HepG2 (cell line): ENCODE measurements around the gene TUBB. TPM values are rescaled to one million over a fixed set of nuclear protein-coding genes. Genes with fewer than 3 reads are reported as not detected.

Source experiments
- ATAC-seq: fragments of 200-7000 bp; cut with Tn5 transposase; 3 replicates; pipeline ENCODE4 v1.9.1; 2020; ENCODE audit warnings: mild to moderate bottlenecking, moderate library complexity
- BruUV-seq: library from RNA; stranded (reverse); fragments of 400-500 nt; replicated peaks from 2 replicates; lab custom pipeline; 2021; lab: Mats Ljungman, UMichigan
- CTCF ChIA-PET: fragments of 300-600 bp; formaldehyde crosslinking; extraction: SDS; loops from one replicate; lab custom pipeline; 2021; ENCODE audit warnings: low total read pairs, inconsistent platforms, low intra/inter-chr PET ratio; lab: Yijun Ruan, JAX
- POLR2A ChIA-PET: fragments of 350-600 bp; sonication (Branson Sonifier 250); formaldehyde crosslinking; loops from one replicate; lab custom pipeline; 2020; ENCODE audit warnings: antibody characterized with exemption, inconsistent platforms; lab: Yijun Ruan, JAX
- DNase-seq: peaks from one replicate; pipeline ENCODE4 v3.0.0-alpha.2; 2015; ENCODE audit warnings: low spot score
- FAIRE-seq: peaks from 3 replicates; lab custom pipeline; 2011; peaks lifted over from hg19 to GRCh38; lab: Jason Lieb, UNC
- H2AFZ ChIP-seq: one replicate; pipeline ENCODE4 v1.6.1; 2011; ENCODE audit warnings: low read length, inconsistent platforms
- H3K27ac ChIP-seq: fragments of 300-600 bp; 3 replicates; pipeline ENCODE4 v1.8.0; 2011; ENCODE audit warnings: mixed run types, mild to moderate bottlenecking, mixed read lengths, low read length, inconsistent platforms; ENCODE audit not compliant: insufficient read depth; ENCODE audit errors: extremely low read length
- H3K27me3 ChIP-seq, 2 experiments: fragments of 200-600 bp in 1 of 2; 2 replicates in 1 of 2; 3 replicates in 1 of 2; pipeline versions ENCODE4 v1.6.0 to v1.8.0; 2011; ENCODE audit warnings: low read length in 2 of 2, mild to moderate bottlenecking in 2 of 2, moderate library complexity in 2 of 2, inconsistent platforms in 1 of 2; ENCODE audit not compliant: insufficient read depth in 2 of 2, control insufficient read depth in 1 of 2
- H3K36me3 ChIP-seq, 2 experiments: fragments of 200-600 bp in 1 of 2; replicated peaks in 1 of 2; 2 replicates in 1 of 2; 3 replicates in 1 of 2; pipeline versions ENCODE4 v1.5.1 to v1.8.0; 2011; ENCODE audit warnings: low read length in 2 of 2, inconsistent platforms in 1 of 2; ENCODE audit not compliant: insufficient read depth in 2 of 2, control insufficient read depth in 1 of 2
- H3K4me1 ChIP-seq: 2 replicates; pipeline ENCODE4 v1.5.1; 2012; ENCODE audit warnings: low read length, inconsistent platforms; ENCODE audit not compliant: insufficient read depth
- H3K4me2 ChIP-seq: 2 replicates; pipeline ENCODE4 v1.6.0; 2011; ENCODE audit warnings: low read depth, low read length, inconsistent platforms
- H3K4me3 ChIP-seq, 3 experiments: fragments of 200-600 bp in 1 of 3; sonication (generic), shearing (Covaris generic) in 1 of 3; replicated peaks in 1 of 3; 2 replicates each; pipeline ENCODE4 v1.5.1; 2011 to 2016; ENCODE audit warnings: low read length in 3 of 3, inconsistent platforms in 2 of 3, low read depth in 2 of 3, mild to moderate bottlenecking in 2 of 3, control low read depth in 1 of 3, mixed read lengths in 1 of 3; ENCODE audit not compliant: insufficient read depth in 1 of 3
- H3K79me2 ChIP-seq: one replicate; pipeline ENCODE4 v1.6.1; 2011; ENCODE audit warnings: low read length, inconsistent platforms; ENCODE audit not compliant: insufficient read depth
- H3K9ac ChIP-seq: 2 replicates; pipeline ENCODE4 v1.6.0; 2011; ENCODE audit warnings: mild to moderate bottlenecking, low read depth, low read length, inconsistent platforms; ENCODE audit not compliant: insufficient read depth
- H3K9me3 ChIP-seq: 2 replicates; pipeline ENCODE4 v1.5.1; 2012; ENCODE audit warnings: mild to moderate bottlenecking, low read length
- H4K20me1 ChIP-seq: 2 replicates; pipeline ENCODE4 v1.6.0; 2011; ENCODE audit warnings: inconsistent platforms, mild to moderate bottlenecking, low read length, moderate library complexity; ENCODE audit not compliant: insufficient read depth
- CHCHD3 ChIP-seq: sonication (generic); formaldehyde crosslinking; IDR thresholded peaks from 2 replicates; pipeline ENCODE4 v1.8.0; 2022; ENCODE audit warnings: mild to moderate bottlenecking, missing genetic modification reagents, moderate library complexity
- JUND ChIP-seq: sonication (generic); formaldehyde crosslinking; IDR thresholded peaks from 2 replicates; pipeline ENCODE4 v1.8.0; 2022; ENCODE audit warnings: mild to moderate bottlenecking, missing genetic modification reagents
- WGBS: methylation state at CpG from one replicate; pipeline ENCODE4 v1.1.6; 2017; ENCODE audit warnings: low lambda C conversion rate; 5-methylcytosine and 5-hydroxymethylcytosine counted together
- in situ Hi-C: cut with HindIII; loops from 2 replicates; pipeline ENCODE4 v1.10.0; 2017; ENCODE audit warnings: low pct_unique_long_range_greater_than_20kb; ENCODE audit not compliant: extremely low pct_ligation_motif_present
- intact Hi-C: fragments of 100-400 bp; cut with micrococcal nuclease; formaldehyde crosslinking; loops from one replicate; pipeline ENCODE4 v1.10.0; 2022; ENCODE audit not compliant: unreplicated experiment
- polyA plus RNA-seq, 8 experiments: library from polyadenylated mRNA; depleted of rRNA in 3 of 8; stranded (reverse) in 7 of 8; unstranded in 1 of 8; fragments of >200 nt; fragmentation: Illumina TruSeq in 4 of 8; extraction: Trizol in 4 of 8; gene quantifications; 2 replicates each; pipeline versions ENCODE4 v1.2.1 to v1.2.3, GENCODE V29; 2011 to 2016; ENCODE audit warnings: low read depth in 4 of 8, missing spikeins in 1 of 8, mixed read lengths in 1 of 8; ENCODE audit not compliant: insufficient read depth in 1 of 8
- total RNA-seq, 5 experiments: library from RNA; depleted of rRNA; stranded (reverse); fragments of >200 nt; fragmentation: Illumina TruSeq; extraction: Trizol; gene quantifications; 2 replicates each; pipeline ENCODE4 v1.2.3, GENCODE V29; 2016; ENCODE audit warnings: low read depth in 1 of 5
- TF ChIP-seq, protein P1 (sequence below), 2 experiments: IDR thresholded peaks; 2 replicates each; pipeline ENCODE4 v1.6.1; 2011 to 2012; ENCODE audit warnings: low read length in 2 of 2, borderline replicate concordance in 1 of 2, low read depth in 1 of 2, mild to moderate bottlenecking in 1 of 2, moderate library complexity in 1 of 2

The TUBB gene
- total and polyA plus RNA-seq, 2 of the 13 experiments (the other 11 are each of a cell fraction or from before 2014, with no cell fraction given): 911 to 1,163 TPM

GRCh38 chr6:30681766-30682142 lies 38.4 kb upstream of the TUBB start:
- no peak overlapping the region for H3K9ac ChIP-seq
- no peak overlapping the region for H2AFZ ChIP-seq
- 94% methylated on average over 4 of the region's 4 CpGs for WGBS
- POLR2A ChIA-PET: interaction anchor here (1.0 to 4.7 kb wide), 8 partner anchors 9 to 101 kb away, joined by 3 to 92 read pairs (median 6); partner anchors contain the start of genes DHX16, MDC1, MRPS18B and NRM
- in situ Hi-C loops (loop anchor here (25.0 kb wide), 1 partner anchor 406 kb away; no protein-coding TSS in a partner anchor), intact Hi-C loops (no loop called here)
- TF ChIP-seq CHCHD3 (CRISPR knock-in tag) (no peak), JUND (CRISPR knock-in tag) (no peak)
- TF ChIP-seq, protein P1, sequence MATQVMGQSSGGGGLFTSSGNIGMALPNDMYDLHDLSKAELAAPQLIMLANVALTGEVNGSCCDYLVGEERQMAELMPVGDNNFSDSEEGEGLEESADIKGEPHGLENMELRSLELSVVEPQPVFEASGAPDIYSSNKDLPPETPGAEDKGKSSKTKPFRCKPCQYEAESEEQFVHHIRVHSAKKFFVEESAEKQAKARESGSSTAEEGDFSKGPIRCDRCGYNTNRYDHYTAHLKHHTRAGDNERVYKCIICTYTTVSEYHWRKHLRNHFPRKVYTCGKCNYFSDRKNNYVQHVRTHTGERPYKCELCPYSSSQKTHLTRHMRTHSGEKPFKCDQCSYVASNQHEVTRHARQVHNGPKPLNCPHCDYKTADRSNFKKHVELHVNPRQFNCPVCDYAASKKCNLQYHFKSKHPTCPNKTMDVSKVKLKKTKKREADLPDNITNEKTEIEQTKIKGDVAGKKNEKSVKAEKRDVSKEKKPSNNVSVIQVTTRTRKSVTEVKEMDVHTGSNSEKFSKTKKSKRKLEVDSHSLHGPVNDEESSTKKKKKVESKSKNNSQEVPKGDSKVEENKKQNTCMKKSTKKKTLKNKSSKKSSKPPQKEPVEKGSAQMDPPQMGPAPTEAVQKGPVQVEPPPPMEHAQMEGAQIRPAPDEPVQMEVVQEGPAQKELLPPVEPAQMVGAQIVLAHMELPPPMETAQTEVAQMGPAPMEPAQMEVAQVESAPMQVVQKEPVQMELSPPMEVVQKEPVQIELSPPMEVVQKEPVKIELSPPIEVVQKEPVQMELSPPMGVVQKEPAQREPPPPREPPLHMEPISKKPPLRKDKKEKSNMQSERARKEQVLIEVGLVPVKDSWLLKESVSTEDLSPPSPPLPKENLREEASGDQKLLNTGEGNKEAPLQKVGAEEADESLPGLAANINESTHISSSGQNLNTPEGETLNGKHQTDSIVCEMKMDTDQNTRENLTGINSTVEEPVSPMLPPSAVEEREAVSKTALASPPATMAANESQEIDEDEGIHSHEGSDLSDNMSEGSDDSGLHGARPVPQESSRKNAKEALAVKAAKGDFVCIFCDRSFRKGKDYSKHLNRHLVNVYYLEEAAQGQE (IDR thresholded peaks at IDR 0.05; ENCODE audit: borderline replicate concordance in 1 of 2, low read depth in 1 of 2, low read length in 2 of 2): no peak
- H4K20me1 ChIP-seq: no peaks in the 10 kb centered on the region
- H3K27me3 ChIP-seq: no peaks in the 10 kb centered on the region
- H3K36me3 ChIP-seq: no peaks in the 10 kb centered on the region
- CTCF ChIA-PET: interaction anchor here (1.1 to 3.5 kb wide), 2 partner anchors 39 to 41 kb away, joined by 4 to 11 read pairs; no protein-coding TSS in a partner anchor
- no peak overlapping the region for H3K27ac ChIP-seq
- H3K4me2 ChIP-seq: no peak overlapping the region
- no peaks in the 10 kb centered on the region for H3K9me3 ChIP-seq
- ATAC-seq: no peak
- no peak overlapping the region for H3K4me3 ChIP-seq
- no peaks in the 10 kb centered on the region for H3K79me2 ChIP-seq
- H3K4me1 ChIP-seq: peaks cover 61% of the 10 kb centered on the region
- BruUV-seq: no TSS peak
- no peak for FAIRE-seq
- DNase-seq: no peak
